Activated T-cell treated with anti-CD3 and anti-CD28 coated beads for 1 hour (primary cell): ENCODE measurements around the gene UNC13D.
"Not testable (repeated sequence)": the region's sequence is repeated elsewhere in the genome, so short reads cannot be mapped to it uniquely, and the experiment has no call there.

Source experiments
- DNase-seq: peaks from one replicate; pipeline ENCODE4 v3.0.0-alpha.2; 2020; ENCODE audit warnings: low read depth

Gene UNC13D

DNA sequence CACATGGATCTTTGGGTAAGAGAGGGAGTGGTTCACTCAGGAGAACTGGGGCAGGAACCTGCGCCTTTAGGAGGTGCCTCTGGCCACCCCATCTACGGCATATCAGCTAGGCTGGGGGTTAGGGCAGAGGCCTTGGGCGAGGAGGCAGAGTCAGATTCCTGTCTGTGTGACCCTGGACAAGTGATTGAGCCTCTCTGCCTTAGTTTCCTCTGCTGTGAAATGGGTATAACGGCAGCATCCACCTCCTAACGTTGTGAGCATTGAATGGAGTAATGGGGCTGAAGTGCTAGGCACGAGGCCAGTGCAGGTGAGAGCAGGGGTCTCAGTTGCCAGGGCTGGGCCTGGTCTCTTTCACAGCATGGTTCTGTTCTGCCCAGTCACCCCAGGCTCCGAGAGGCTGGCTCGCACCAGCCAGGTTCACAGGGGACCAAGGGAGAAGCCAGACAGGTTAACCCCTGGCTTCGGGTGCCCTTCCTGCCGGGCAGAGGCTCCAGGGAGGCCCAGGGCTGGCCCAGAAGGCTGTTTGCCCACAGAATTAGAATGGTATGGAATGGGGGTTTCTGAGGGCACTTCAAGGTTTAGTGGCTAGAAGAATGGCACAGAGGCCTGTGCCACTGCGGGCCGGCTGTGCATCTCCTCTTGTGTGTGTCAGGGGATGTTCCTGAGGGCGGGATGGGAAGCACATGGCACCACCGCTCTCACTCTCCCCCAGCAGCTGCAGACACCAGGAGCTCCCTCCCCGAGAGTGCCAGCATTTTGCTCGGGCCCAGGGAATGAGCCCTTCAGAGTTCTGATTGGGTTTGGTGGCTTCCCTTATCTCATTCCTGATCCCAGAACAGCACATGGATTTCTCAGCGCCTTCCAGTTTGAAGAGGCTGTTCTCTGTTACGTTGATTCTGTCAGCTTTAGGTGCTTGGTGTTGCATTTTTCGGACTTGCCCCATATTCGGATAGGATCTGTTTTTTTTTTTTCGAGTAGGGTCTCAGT, 23.8 kb downstream of the UNC13D start:
- DNase-seq = no peak

DNA sequence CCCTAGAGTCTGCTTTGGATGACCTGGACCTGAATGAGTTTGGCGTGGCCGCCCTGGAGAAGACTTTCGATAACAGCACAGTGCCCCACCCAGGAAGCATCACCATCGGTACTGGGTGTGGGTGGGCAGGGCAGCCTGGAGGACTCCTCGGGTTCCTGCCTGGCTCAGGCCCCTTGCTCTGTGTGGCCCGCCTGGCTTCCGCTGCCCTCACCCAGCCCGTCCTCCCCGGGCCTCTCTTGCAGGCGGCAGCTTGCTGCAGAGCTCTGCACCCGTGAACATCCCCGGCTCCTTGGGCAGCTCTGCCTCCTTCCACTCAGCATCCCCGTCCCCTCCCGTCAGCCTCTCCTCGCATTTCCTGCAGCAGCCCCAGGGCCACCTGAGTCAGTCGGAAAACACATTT, 24.5 kb downstream of the UNC13D start:
- DNase-seq = no peak

DNA sequence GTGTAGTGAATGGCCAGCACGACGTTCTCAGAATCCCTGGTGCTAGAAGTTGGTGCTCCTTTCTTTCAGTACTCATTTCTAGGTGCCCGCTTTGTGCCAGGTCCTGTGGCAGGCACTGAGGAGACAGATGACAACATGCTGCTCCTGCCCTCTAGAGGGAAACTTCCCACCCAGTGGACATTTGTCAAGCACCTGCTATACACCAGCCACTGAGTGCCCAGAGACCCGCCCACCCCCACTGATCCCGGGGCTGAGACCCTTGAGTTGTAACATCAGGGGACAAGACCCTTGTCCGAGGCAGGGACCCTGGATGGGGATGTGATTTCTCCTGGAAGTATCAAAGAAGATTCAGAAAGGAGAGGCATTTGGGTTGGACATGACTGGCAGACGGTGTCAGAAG, 25.1 kb downstream of the UNC13D start:
- DNase-seq = no peak

DNA sequence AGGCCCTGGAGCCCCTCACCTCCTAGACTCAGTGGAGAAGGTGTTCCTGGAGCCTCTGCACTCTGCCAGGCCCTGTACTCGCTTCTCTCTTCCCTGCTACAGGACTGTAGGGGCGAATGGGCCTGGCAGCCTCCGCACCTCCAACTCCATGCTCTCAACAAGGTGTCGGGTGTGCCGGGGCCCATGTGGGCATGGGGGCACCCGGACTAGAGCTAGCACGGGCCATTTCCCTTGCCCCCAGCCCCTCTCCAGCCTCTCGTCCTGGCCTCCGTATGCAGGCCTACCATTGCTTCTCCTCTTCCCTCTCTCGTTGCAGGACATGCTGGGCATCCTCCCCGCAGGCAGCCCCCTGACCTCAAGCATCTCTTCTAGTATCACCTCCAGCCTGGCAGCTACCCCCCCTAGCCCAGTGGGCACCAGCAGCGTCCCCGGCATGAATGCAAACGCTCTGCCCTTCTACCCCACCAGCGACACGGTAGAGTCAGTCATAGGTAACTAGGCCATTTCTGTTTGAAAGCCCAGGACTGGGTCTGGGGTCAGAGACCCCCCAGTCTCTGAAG, 25.8 kb downstream of the UNC13D start:
- no peak for DNase-seq

DNA sequence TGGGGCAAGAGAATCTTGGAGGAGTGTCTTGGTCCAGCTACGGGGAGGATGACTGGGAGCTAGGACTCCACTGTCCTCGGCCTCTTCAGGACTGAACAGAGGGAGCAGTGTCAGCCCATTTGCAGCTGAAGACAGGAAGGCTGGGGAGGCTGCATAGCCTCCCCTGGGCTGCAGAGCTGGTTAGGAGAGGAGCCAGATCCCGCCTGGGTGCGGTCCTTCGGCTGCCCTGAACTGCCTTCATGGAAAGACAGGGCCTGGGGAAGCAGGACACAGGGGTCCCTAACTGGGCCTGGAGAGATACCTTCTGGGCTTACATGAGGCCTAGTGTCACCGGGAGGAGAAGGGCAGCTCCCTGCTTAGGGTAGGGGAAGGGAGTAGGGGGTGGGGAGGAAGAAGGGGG, 26.6 kb downstream of the UNC13D start:
- no peak for DNase-seq

DNA sequence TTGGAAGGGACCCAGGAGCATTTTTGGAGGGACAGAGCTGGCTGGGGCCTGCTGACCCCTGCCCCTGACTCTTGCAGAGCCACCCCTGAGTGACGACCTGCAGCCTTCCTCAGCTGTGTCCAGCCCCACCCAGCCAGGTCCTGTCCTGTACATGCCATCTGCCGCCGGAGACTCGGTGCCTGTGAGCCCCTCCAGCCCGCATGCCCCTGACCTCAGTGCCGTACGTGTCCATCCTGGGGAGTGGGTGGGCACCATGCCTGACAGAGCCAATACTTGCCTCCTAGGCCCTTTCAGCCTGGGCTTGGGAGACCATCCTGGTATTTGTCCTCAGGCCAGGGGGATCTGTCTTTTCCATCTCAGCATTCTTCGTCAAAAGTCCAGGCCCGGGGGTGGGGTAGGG, 27.5 kb downstream of the UNC13D start:
- DNase-seq = no peak

DNA sequence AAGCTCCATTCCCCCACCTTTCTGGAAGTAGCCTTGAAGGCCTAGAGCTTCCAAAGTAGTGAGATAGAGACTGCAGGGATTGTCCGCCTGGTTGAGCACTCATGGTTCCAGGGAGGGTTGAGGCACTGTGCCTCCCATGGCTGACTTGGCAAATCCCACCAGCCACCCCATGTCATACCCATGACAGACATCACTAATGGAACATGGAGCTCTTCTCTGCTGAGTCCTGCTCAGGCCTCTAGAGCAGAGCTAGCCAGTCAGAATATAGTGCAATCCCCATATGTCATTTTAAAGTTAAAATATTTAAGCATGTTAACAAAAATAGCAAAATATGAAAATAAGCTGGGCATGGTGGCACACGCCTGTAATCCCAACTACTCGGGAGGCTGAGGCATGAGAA, 28.8 kb downstream of the UNC13D start:
- DNase-seq = no peak

DNA sequence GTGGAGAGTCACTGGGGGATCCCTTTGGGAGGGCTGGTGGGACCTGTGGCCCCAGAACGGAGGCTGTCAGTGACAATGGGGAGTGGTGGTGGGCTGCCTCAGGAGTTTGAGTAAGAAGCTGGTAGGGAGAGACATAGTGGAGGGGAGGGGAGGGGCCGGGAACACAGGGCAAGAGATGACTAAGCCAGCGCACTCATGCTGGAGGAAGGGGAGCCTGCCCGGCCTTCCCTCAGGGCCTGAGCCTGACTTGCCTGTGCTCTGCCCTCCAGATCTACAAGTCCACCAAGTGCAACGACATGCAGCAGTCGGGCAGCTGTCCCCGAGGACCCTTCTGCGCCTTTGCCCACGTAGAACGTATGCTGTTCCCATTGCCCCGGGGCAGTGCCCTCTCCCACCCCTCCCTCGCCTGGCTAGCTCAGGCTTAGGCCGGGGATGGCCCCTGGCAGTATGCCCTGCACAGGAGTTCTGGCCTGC, 29.3 kb downstream of the UNC13D start:
- DNase-seq = no peak

DNA sequence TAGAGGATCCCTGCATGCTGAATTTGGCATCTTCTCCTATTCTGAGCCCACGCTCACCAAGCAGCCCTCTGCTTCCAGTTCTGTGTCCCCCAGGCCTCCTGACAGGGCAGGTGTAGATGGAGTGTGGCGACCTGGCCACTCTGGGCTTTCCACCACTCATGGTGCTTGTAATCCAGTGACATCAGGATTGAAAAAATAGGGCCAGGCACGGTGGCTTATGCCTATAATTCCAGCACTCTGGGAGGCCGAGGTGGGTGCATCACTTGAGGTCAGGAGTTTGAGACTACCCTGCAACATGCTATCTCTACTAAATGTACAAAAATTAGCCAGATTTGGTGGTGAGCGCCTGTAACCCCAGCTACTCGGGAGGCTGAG, 30.2 kb downstream of the UNC13D start:
- no peak for DNase-seq

DNA sequence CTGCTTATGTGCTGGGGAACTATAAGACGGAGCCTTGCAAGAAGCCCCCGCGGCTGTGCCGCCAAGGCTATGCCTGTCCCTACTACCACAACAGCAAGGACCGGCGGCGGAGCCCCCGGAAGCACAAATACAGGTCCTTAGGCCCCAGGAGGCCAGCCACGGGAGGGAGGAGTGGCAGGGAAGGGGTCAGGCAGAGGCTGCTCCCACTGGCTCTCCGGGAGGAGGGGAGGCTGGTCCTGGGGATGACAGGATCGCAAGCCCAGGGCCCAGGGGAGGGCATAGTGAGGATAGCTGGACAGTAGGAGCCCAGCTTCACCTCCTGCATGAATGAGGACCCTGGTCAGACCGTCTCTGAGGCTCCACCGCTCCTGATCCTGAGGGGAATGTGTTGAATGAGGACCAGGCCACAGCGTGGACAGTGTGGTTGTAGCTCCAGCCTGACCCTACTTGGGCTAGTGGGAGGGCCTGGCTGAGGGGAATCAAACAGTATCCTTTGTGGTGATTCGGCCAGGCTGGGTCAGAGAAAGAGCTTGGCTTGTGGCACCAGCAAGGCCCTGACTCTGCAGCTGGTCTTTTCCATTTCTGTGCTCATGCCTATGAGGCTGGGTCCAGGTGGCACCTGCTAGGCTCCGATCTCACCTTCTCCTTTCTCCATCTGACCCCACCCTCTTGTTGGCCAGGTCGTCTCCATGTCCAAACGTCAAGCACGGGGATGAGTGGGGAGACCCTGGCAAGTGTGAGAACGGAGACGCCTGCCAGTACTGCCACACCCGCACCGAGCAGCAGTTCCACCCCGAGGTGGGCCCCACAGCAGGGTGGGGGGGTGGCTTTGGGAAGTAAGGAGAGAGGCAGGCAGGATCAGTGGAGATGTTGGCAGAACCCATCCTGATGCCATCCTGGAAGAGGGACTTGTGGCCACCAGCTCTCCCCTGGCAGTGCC, 30.9 kb downstream of the UNC13D start:
- no peak for DNase-seq

DNA sequence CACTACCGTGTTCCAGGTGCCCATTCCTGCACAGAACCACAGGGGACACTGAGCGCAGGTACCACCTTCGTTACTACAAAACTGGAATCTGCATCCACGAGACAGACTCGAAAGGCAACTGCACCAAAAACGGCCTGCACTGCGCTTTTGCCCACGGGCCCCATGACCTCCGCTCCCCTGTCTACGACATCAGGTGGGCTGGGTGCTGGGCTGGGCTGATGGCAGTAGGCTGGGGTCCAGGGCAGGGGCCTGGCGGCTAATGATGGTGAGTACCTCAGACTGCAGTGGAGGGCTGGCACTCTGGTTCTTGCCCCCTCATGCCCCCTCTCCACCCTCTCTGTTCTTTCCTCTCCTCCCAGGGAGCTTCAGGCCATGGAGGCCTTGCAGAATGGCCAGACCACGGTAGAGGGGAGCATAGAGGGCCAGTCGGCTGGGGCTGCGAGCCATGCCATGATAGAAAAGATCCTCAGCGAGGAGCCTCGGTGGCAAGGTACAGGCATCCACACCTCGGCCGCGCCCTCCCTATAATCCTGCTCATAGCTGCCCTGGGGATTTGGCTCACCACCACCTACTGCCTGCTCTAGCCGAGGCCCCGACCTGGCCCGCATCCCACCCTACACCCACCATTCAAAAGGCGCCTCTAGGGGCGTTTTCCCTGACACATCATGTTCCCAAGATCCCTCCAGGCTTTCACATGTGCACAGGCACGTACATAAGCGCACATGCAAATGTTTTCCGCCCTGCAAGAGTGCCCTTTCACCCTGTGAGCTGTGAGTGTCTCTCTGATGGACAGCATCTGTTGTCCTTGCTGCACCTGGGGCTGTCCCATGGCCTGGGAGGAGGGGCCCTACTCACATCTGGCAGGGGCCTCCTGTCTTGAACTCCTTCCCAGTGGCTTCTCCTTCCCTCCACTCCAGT, 31.8 kb downstream of the UNC13D start:
- no peak for DNase-seq

DNA sequence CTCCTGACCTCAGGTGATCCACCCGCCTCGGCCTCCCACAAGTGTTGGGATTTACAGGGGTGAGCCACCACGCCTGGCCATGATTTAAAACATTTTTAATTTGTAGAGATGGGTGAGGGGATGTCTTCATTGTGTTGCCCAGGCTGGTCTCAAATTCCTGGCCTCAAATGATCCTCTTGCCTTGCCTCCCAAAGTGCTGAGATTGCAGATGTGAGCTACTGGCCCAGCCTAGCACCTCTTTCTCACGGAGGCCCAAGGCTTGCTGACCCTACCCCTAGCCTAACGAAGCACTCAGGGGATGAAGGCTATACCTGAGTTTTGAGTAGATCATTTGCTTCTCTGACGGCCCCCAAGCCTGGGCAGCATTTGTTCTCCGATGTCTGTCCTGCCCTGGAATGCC, 33.0 kb downstream of the UNC13D start:
- DNase-seq = no peak

DNA sequence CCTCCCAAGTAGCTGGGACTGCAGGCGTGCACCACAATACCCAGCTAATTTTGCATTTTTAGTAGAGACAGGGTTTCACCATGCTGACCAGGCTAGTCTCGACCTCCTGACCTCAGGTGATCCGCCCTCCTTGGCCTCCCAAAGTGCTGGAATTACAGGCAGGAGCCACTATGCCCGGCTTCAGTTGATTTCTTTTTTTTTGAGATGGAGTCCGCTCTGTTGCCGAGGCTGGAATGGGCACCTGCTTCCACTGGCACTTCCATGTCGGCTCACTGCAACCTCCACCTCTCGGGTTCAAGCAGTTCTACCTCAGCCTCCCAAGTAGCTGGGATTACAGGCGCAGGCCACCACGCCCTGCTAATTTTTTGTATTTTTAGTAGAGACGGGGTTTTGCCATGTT, 33.4 kb downstream of the UNC13D start:
- not testable (repeated sequence) for DNase-seq

DNA sequence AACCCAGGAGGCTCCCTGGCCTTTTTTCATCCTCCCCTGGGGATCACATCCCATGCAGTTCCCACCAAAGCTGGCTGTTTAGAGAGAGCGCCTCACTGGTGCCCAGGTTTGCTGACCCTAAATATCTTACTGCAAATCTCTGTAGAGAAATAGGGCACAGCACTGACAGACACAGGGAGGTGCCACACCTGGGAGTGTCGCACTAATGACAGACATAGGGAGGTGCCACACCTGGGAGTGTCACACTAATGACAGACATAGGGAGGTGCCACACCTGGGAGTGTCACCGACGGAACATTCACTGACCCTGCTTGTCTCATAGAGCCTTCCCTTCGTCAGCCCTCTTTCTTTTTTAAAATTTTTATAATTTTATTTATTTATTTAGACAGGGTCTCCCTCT, 34.0 kb downstream of the UNC13D start:
- no peak for DNase-seq

DNA sequence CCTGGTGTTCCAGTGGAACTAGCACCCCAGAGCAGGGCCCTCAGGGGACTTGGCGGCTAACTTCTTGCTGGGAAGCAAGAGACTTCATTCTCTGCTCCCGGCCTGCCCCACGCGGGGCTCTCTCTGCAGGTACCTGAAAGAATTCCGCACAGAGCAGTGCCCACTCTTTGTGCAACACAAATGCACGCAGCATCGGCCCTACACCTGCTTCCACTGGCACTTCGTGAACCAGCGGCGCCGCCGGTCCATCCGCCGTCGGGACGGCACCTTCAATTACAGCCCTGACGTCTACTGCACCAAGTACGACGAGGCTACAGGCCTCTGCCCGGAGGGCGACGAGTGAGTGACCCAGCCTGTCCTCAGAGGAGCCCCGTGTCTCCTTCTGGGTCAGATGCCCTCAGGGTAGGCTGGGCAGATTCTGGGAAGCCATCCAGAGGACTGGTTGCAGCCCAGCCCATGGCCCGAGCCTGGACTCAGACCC, 34.5 kb downstream of the UNC13D start:
- DNase-seq = no peak

DNA sequence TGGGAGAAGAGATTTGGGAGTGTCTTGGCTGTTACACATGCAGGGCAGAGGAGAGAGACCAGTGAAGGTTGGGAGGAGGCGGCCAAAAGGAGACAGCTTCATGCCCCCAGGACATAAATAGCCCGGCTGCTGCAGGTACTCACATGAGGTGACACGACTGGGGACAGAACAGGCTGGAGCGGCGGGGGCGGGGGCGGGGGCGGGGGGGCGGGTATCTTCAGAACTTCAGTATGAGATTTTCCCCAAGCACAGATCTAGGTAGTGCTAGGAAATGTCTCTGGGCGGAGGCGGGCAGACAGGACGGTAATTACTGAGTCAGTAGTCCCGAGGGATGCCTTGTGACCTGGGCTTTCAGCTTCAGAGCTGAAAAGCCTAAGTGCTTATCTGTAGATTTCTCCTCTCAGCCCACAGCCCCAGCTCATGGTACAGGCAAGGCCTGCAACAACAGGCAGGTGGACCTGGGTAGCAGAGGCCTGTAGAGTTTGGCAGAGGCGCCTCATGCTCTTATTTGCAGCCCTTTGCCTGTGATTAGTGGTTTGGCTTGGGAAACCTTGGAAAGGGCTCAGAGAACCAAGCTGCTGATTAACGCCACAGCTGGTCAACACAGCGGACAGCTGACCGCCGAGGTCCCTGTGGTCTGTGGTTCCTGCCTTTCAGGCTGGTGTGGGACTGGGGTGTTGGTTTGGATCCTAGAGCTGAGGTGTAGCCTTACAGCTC, 35.1 kb downstream of the UNC13D start:
- DNase-seq = no peak

DNA sequence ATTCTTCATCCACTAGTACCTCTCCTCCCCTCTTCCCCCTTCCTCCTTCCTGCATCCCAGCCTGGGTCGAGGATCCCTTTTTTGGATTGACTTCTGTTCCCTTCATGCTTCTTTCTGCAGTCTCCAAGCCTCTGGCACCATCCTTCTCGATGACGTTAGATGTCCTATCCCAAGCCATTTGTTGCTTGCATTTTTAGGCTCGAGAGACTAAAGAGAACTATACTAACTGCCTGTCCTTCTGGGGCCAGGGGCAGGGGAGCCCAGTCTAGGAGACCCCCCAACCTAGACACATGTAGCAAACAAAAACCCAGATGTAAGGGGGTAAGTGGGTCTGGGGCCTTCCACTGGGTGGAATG, 35.7 kb downstream of the UNC13D start:
- DNase-seq = no peak

DNA sequence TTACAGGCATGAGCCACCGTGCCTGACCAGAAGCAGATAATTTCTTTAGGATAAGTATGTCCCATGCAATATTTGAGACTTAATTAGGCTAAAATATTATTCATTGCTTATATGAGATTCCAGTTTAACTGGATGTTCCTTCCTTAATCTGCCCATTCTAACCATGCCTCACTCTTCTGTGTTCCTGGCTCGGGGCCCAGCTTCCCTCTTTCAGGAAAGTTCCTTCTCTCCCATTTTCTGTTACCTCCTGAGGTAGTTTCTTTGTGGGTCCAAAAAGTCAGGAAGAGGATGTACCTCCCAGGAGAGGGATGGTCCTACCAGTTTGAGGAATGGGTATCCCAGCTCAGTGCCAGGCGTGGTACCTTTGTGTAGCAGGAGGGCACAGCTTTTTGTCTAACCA, 36.3 kb downstream of the UNC13D start:
- no peak for DNase-seq

DNA sequence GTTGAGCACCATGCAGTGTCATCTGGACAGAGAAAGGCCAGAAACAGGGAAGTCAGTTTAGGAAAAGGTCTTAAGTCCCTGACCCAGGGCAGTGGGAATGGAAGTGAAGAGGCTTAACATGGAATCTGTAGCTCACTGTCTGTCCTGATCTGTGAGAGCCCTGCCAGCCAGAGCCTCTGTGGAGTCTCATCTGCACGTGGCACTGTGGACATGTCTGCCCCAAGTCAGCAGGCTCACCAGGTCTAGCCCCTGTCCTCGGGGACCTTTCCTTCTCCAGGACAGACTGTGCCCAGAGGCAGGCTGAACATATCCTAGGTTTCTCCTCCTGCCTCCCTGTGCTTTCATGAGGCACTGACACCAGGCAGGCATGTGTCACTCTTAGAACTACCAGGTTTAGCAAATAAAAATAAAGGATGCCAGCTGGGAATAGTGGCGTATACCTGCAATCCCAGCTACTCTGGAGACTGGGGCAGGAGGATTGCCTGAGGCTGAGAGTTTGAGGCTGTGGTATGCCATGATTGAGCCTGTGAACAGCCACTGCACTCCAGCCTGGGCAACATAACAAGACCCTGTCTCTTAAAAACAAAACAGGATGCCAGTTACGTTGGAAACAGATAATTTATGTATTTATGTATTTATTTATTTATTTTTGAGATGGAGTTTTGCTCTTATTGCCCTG, 37.2 kb downstream of the UNC13D start:
- DNase-seq = no peak

DNA sequence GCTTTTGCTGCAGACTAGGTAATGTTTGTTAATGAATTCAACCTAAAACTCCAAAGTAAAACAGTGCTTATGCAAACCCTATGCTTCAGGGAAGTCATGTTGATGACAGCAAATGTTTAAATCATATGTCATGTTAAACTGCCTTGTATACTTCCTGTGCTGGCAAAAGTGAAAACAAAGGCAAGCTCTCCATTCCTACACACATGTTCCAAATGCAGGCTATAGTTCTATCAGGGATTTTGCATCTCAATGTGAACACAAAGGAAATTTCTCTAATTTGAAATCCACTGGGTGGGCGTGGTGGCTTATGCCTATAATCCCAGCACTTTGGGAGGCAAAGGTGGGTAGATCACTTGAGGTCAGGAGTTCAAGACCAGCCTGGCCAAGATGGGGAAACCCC, 40.3 kb downstream of the UNC13D start:
- DNase-seq = no peak
